Fibroblast of lung (primary cell): Measurements from ENCODE around the gene ATAT1. TPM values are rescaled to one million over a fixed set of nuclear protein-coding genes. Genes with fewer than 3 reads are reported as not detected.

Source experiments
- DNase-seq, 2 donors: peaks; one replicate each; pipeline versions ENCODE4 v3.0.0 to v3.0.0-alpha.2; 2010; ENCODE audit warnings: low read depth in 2 of 2
- H2AFZ ChIP-seq: 2 replicates; pipeline ENCODE4 v1.5.1; 2012; ENCODE audit warnings: low read length, control low read depth, inconsistent platforms
- H3K27ac ChIP-seq: 2 replicates; pipeline ENCODE4 v1.5.1; 2011; ENCODE audit warnings: low read length, control low read depth; ENCODE audit not compliant: insufficient read depth
- H3K27me3 ChIP-seq: 2 replicates; pipeline ENCODE4 v1.5.1; 2011; ENCODE audit warnings: mild to moderate bottlenecking, low read length; ENCODE audit not compliant: control insufficient read depth, insufficient read depth
- H3K36me3 ChIP-seq: 2 replicates; pipeline ENCODE4 v1.5.1; 2011; ENCODE audit warnings: low read length; ENCODE audit not compliant: control insufficient read depth, insufficient read depth
- H3K4me1 ChIP-seq: 2 replicates; pipeline ENCODE4 v1.5.1; 2011; ENCODE audit warnings: low read length; ENCODE audit not compliant: control insufficient read depth, insufficient read depth; ENCODE audit errors: extremely low read depth
- H3K4me2 ChIP-seq: 2 replicates; pipeline ENCODE4 v1.5.1; 2011; ENCODE audit warnings: low read length, control low read depth; ENCODE audit not compliant: insufficient read depth; ENCODE audit errors: extremely low read depth
- H3K4me3 ChIP-seq, 4 experiments: fragments of 200-600 bp in 1 of 4; sonication (generic) in 1 of 4; replicated peaks in 1 of 4; 2 replicates each; pipeline ENCODE4 v1.5.1; 2011 to 2016; ENCODE audit warnings: low read length in 4 of 4, low read depth in 3 of 4, mild to moderate bottlenecking in 3 of 4, control low read depth in 2 of 4, inconsistent platforms in 1 of 4, mixed read lengths in 1 of 4; ENCODE audit not compliant: insufficient read depth in 1 of 4; ENCODE audit errors: control extremely low read depth in 1 of 4
- H3K79me2 ChIP-seq: 2 replicates; pipeline ENCODE4 v1.5.1; 2012; ENCODE audit warnings: mild to moderate bottlenecking, low read length, inconsistent platforms; ENCODE audit not compliant: control insufficient read depth, insufficient read depth
- H3K9ac ChIP-seq: 2 replicates; pipeline ENCODE4 v1.5.1; 2011; ENCODE audit warnings: mild to moderate bottlenecking, low read length, control low read depth; ENCODE audit not compliant: insufficient read depth
- H3K9me3 ChIP-seq: 2 replicates; pipeline ENCODE4 v1.5.1; 2012; ENCODE audit warnings: low read depth, low read length; ENCODE audit not compliant: control insufficient read depth, insufficient read depth
- H4K20me1 ChIP-seq: 2 replicates; pipeline ENCODE4 v1.5.1; 2011; ENCODE audit warnings: low read length; ENCODE audit not compliant: control insufficient read depth, insufficient read depth; ENCODE audit errors: extremely low read depth
- CTCF ChIP-seq, 2 donors: IDR thresholded peaks in 1 of 2; conservative IDR thresholded peaks in 1 of 2; 1 replicate in 1 of 2; 2 replicates in 1 of 2; pipeline ENCODE4 v1.5.1; 2011 to 2012; ENCODE audit warnings: low read length in 2 of 2, control low read depth in 1 of 2, inconsistent platforms in 1 of 2, low read depth in 1 of 2, mild to moderate bottlenecking in 1 of 2
- EZH2 ChIP-seq: IDR thresholded peaks from 2 replicates; pipeline ENCODE4 v1.5.1; 2012; ENCODE audit warnings: low read length, control low read depth, mild to moderate bottlenecking; ENCODE audit errors: missing control alignments
- polyA plus RNA-seq, 2 donors: library from polyadenylated mRNA; depleted of rRNA in 1 of 2; stranded (reverse) in 1 of 2; unstranded in 1 of 2; fragments of >200 nt; gene quantifications; 2 replicates each; pipeline ENCODE4 v1.2.1, GENCODE V29; 2011 to 2012; ENCODE audit warnings: missing spikeins in 1 of 2
- total RNA-seq: library from RNA; depleted of rRNA; stranded (reverse); fragments of >200 nt; gene quantifications from 2 replicates; pipeline ENCODE4 v1.2.1, GENCODE V29; 2014

The ATAT1 gene
- total and polyA plus RNA-seq, 2 donors (not counting 1 experiment from before 2014, with no cell fraction given) = 5.1 to 6.8 TPM

- no peak overlapping the region for H3K9ac ChIP-seq
- peaks cover 3% of the 10 kb centered on the region for H3K36me3 ChIP-seq
- H3K4me3 ChIP-seq = no peak overlapping the region
- H3K4me1 ChIP-seq = no peaks in the 10 kb centered on the region
- no peak overlapping the region for H3K27ac ChIP-seq
- H2AFZ ChIP-seq = no peak overlapping the region
- TF ChIP-seq CTCF (conservative IDR thresholded peaks at IDR 0.05 in 1 of 2, IDR thresholded peaks at IDR 0.05 in 1 of 2; ENCODE audit: low read depth in 1 of 2, low read length in 2 of 2) (no peak), EZH2 (no peak)
- H3K79me2 ChIP-seq = no peaks in the 10 kb centered on the region
- no peaks in the 10 kb centered on the region for H3K27me3 ChIP-seq
- DNase-seq = no peak
- no peaks in the 10 kb centered on the region for H3K9me3 ChIP-seq
- no peaks in the 10 kb centered on the region for H4K20me1 ChIP-seq
- H3K4me2 ChIP-seq = no peak overlapping the region
These were observed 13.8 kb downstream of the ATAT1 start for GRCh38 chr6:30640481-30640880.

GRCh38 chr6:30641048-30641447, 14.4 kb downstream of the ATAT1 start:
- no peaks in the 10 kb centered on the region for H3K27me3 ChIP-seq
- H4K20me1 ChIP-seq = no peaks in the 10 kb centered on the region
- no peaks in the 10 kb centered on the region for H3K79me2 ChIP-seq
- no peak overlapping the region for H2AFZ ChIP-seq
- no peaks in the 10 kb centered on the region for H3K4me1 ChIP-seq
- no peak for DNase-seq
- peaks cover 3% of the 10 kb centered on the region for H3K36me3 ChIP-seq
- H3K4me3 ChIP-seq = no peak overlapping the region
- no peak overlapping the region for H3K9ac ChIP-seq
- H3K9me3 ChIP-seq = no peaks in the 10 kb centered on the region
- no peak overlapping the region for H3K27ac ChIP-seq
- H3K4me2 ChIP-seq = no peak overlapping the region
- TF ChIP-seq CTCF (conservative IDR thresholded peaks at IDR 0.05 in 1 of 2, IDR thresholded peaks at IDR 0.05 in 1 of 2; ENCODE audit: low read depth in 1 of 2, low read length in 2 of 2) (no peak), EZH2 (no peak)

- TF ChIP-seq CTCF (conservative IDR thresholded peaks at IDR 0.05 in 1 of 2, IDR thresholded peaks at IDR 0.05 in 1 of 2; ENCODE audit: low read depth in 1 of 2, low read length in 2 of 2) = no peak
- no peak for TF ChIP-seq EZH2
- Histone ChIP-seq H3K27ac (no peak overlapping the region), H3K4me1 (peaks cover 4% of the 10 kb centered on the region), H3K27me3 (no peaks in the 10 kb centered on the region), H3K9ac (no peak overlapping the region), H3K36me3 (peaks cover 4% of the 10 kb centered on the region), H3K79me2 (peaks cover 11% of the 10 kb centered on the region), H2AFZ (no peak overlapping the region), H3K4me3 (no peak overlapping the region), H3K4me2 (no peak overlapping the region), H3K9me3 (no peaks in the 10 kb centered on the region), H4K20me1 (no peaks in the 10 kb centered on the region)
- no peak for DNase-seq
These were observed 17.0 kb downstream of the ATAT1 start for GRCh38 chr6:30643656-30644055.
